ENCODE measurements around the gene GABRB1. TPM values are rescaled to one million over a fixed set of nuclear protein-coding genes. Genes with fewer than 3 reads are reported as not detected.

Gene GABRB1
- total and polyA plus RNA-seq, 2 donors (not counting 1 experiment from before 2014, with no cell fraction given): not detected

- Histone ChIP-seq H3K4me1 (ENCODE audit: control insufficient read depth in 2 of 2, insufficient read depth in 2 of 2, low read length in 2 of 2) (peaks cover 0 to 2% of the 10 kb centered on the region in 2 donors), H3K9me3 (ENCODE audit: control extremely low read depth in 1 of 3, control insufficient read depth in 2 of 3, insufficient read depth in 1 of 3, low read length in 2 of 3) (no peaks in the 10 kb centered on the region), H3K4me2 (replicated peaks; ENCODE audit: low read depth, low read length, poor library complexity, severe bottlenecking) (no peak overlapping the region), H4K20me1 (ENCODE audit: control insufficient read depth, insufficient read depth, low read length, poor library complexity, severe bottlenecking) (no peaks in the 10 kb centered on the region), H3K27me3 (replicated peaks in 1 of 4; ENCODE audit: control extremely low read depth in 1 of 4, control insufficient read depth in 3 of 4, insufficient read depth in 4 of 4, low read length in 3 of 4) (no peaks in the 10 kb centered on the region), H3K9ac (ENCODE audit: low read length) (no peak overlapping the region), H3K79me2 (ENCODE audit: control insufficient read depth, insufficient read depth, low read length) (no peaks in the 10 kb centered on the region), H2AFZ (ENCODE audit: insufficient read depth, low read depth, low read length, poor library complexity, severe bottlenecking) (no peak overlapping the region), H3K27ac (ENCODE audit: low read length in 2 of 2) (no peak overlapping the region), H3K4me3 (ENCODE audit: control extremely low read depth in 1 of 5, extremely low read depth in 1 of 5, insufficient read depth in 1 of 5, low read depth in 2 of 5, low read length in 4 of 5) (no peak overlapping the region), H3K36me3 (replicated peaks in 1 of 2; ENCODE audit: control extremely low read depth in 1 of 2, control insufficient read depth in 1 of 2, extremely low read depth in 1 of 2, insufficient read depth in 2 of 2, low read length in 1 of 2) (no peaks in the 10 kb centered on the region)
- ATAC-seq (ENCODE audit: low read depth): no peak
- intact Hi-C loops (cut with micrococcal nuclease): no loop called here
- CTCF ChIA-PET: no interaction called here
- no peak overlapping the region for H3K27ac Mint-ChIP-seq
- POLR2A ChIA-PET: no interaction called here
- H3K4me3 Mint-ChIP-seq: no peak overlapping the region
- peaks cover 10% of the 10 kb centered on the region for H3K4me1 Mint-ChIP-seq
- H3K9me3 Mint-ChIP-seq (ENCODE audit: insufficient read depth): no peaks in the 10 kb centered on the region
- WGBS (ENCODE audit: insufficient coverage): no CpG with 5 or more reads among the region's 1 CpG
- TF ChIP-seq EZH2 (IDR thresholded peaks at IDR 0.05; ENCODE audit: borderline replicate concordance, insufficient read depth, low read depth, low read length, poor library complexity, severe bottlenecking) (no peak), CTCF (IDR thresholded peaks at IDR 0.05) (no peak)
- H3K27me3 Mint-ChIP-seq: peaks cover 3% of the 10 kb centered on the region
- DNase-seq: no peak
These were observed 378.9 kb downstream of the GABRB1 start for GRCh38 chr4:47410271-47410670.

- Histone ChIP-seq H3K36me3 (replicated peaks in 1 of 2; ENCODE audit: control extremely low read depth in 1 of 2, control insufficient read depth in 1 of 2, extremely low read depth in 1 of 2, insufficient read depth in 2 of 2, low read length in 1 of 2) (no peaks in the 10 kb centered on the region), H3K4me3 (ENCODE audit: control extremely low read depth in 1 of 5, extremely low read depth in 1 of 5, insufficient read depth in 1 of 5, low read depth in 2 of 5, low read length in 4 of 5) (no peak overlapping the region), H3K4me1 (ENCODE audit: control insufficient read depth in 2 of 2, insufficient read depth in 2 of 2, low read length in 2 of 2) (no peaks in the 10 kb centered on the region), H4K20me1 (ENCODE audit: control insufficient read depth, insufficient read depth, low read length, poor library complexity, severe bottlenecking) (no peaks in the 10 kb centered on the region), H3K27me3 (replicated peaks in 1 of 4; ENCODE audit: control extremely low read depth in 1 of 4, control insufficient read depth in 3 of 4, insufficient read depth in 4 of 4, low read length in 3 of 4) (no peaks in the 10 kb centered on the region), H3K9ac (ENCODE audit: low read length) (no peak overlapping the region), H3K4me2 (replicated peaks; ENCODE audit: low read depth, low read length, poor library complexity, severe bottlenecking) (no peak overlapping the region), H2AFZ (ENCODE audit: insufficient read depth, low read depth, low read length, poor library complexity, severe bottlenecking) (no peak overlapping the region), H3K9me3 (ENCODE audit: control extremely low read depth in 1 of 3, control insufficient read depth in 2 of 3, insufficient read depth in 1 of 3, low read length in 2 of 3) (no peaks in the 10 kb centered on the region), H3K27ac (ENCODE audit: low read length in 2 of 2) (no peak overlapping the region), H3K79me2 (ENCODE audit: control insufficient read depth, insufficient read depth, low read length) (no peaks in the 10 kb centered on the region)
- CTCF ChIA-PET: no interaction called here
- intact Hi-C loops (cut with micrococcal nuclease): no loop called here
- POLR2A ChIA-PET: no interaction called here
- ATAC-seq (ENCODE audit: low read depth): no peak
- WGBS (ENCODE audit: insufficient coverage): 40% methylated on average over 1 of the region's 2 CpGs
- Mint-ChIP-seq H3K27me3 (peaks cover 3% of the 10 kb centered on the region), H3K27ac (no peak overlapping the region), H3K4me3 (no peak overlapping the region), H3K4me1 (peaks cover 4% of the 10 kb centered on the region), H3K9me3 (ENCODE audit: insufficient read depth) (no peaks in the 10 kb centered on the region)
- DNase-seq: no peak
- TF ChIP-seq EZH2 (IDR thresholded peaks at IDR 0.05; ENCODE audit: borderline replicate concordance, insufficient read depth, low read depth, low read length, poor library complexity, severe bottlenecking) (no peak), CTCF (IDR thresholded peaks at IDR 0.05) (no peak)
These were observed 382.2 kb downstream of the GABRB1 start for GRCh38 chr4:47413521-47413920.

All from B cell (primary cell).